Gastroesophageal sphincter (tissue), 3 donors: ENCODE results near the gene OR51G2.

Experiments
- CTCF ChIP-seq, 4 experiments: fragments of 200-600 bp in 2 of 4; fragments of 450-650 bp in 2 of 4; sonication (generic) in 1 of 4; IDR thresholded peaks; one replicate each; pipeline ENCODE4 v1.5.1; 2017 to 2019; ENCODE audit warnings: antibody characterized with exemption in 4 of 4, mild to moderate bottlenecking in 2 of 4, moderate library complexity in 2 of 4
- EP300 ChIP-seq: sonication (generic); formaldehyde crosslinking; IDR thresholded peaks from one replicate; pipeline ENCODE4 v1.6.1; 2017; ENCODE audit warnings: antibody characterized with exemption, mild to moderate bottlenecking
- POLR2A ChIP-seq, 2 donors: fragments of 450-650 bp; IDR thresholded peaks; one replicate each; pipeline ENCODE4 v1.6.1; 2017; ENCODE audit warnings: antibody characterized with exemption in 2 of 2, mild to moderate bottlenecking in 2 of 2, moderate library complexity in 1 of 2
- POLR2AphosphoS5 ChIP-seq: sonication (generic); formaldehyde crosslinking; IDR thresholded peaks from one replicate; pipeline ENCODE4 v1.6.1; 2017; ENCODE audit warnings: antibody characterized with exemption

- no peak for TF ChIP-seq POLR2A (IDR thresholded peaks at IDR 0.05)
- no peak for TF ChIP-seq CTCF (IDR thresholded peaks at IDR 0.05)
- no peak for TF ChIP-seq POLR2AphosphoS5
- TF ChIP-seq EP300: no peak
These were observed 28.4 kb upstream of the OR51G2 start, which contains the start of gene OR51A4 for GRCh38 chr11:4947505-4947904.
